ENCODE measurements around the gene TMEM132C.

GRCh38 chr12:128305336-128305892, 38.4 kb downstream of the TMEM132C start:
- TF ChIP-seq, protein P1, sequence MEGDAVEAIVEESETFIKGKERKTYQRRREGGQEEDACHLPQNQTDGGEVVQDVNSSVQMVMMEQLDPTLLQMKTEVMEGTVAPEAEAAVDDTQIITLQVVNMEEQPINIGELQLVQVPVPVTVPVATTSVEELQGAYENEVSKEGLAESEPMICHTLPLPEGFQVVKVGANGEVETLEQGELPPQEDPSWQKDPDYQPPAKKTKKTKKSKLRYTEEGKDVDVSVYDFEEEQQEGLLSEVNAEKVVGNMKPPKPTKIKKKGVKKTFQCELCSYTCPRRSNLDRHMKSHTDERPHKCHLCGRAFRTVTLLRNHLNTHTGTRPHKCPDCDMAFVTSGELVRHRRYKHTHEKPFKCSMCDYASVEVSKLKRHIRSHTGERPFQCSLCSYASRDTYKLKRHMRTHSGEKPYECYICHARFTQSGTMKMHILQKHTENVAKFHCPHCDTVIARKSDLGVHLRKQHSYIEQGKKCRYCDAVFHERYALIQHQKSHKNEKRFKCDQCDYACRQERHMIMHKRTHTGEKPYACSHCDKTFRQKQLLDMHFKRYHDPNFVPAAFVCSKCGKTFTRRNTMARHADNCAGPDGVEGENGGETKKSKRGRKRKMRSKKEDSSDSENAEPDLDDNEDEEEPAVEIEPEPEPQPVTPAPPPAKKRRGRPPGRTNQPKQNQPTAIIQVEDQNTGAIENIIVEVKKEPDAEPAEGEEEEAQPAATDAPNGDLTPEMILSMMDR (CRISPR knock-in tag; IDR thresholded peaks at IDR 0.05) = no peak
- TF ChIP-seq, protein P2, sequence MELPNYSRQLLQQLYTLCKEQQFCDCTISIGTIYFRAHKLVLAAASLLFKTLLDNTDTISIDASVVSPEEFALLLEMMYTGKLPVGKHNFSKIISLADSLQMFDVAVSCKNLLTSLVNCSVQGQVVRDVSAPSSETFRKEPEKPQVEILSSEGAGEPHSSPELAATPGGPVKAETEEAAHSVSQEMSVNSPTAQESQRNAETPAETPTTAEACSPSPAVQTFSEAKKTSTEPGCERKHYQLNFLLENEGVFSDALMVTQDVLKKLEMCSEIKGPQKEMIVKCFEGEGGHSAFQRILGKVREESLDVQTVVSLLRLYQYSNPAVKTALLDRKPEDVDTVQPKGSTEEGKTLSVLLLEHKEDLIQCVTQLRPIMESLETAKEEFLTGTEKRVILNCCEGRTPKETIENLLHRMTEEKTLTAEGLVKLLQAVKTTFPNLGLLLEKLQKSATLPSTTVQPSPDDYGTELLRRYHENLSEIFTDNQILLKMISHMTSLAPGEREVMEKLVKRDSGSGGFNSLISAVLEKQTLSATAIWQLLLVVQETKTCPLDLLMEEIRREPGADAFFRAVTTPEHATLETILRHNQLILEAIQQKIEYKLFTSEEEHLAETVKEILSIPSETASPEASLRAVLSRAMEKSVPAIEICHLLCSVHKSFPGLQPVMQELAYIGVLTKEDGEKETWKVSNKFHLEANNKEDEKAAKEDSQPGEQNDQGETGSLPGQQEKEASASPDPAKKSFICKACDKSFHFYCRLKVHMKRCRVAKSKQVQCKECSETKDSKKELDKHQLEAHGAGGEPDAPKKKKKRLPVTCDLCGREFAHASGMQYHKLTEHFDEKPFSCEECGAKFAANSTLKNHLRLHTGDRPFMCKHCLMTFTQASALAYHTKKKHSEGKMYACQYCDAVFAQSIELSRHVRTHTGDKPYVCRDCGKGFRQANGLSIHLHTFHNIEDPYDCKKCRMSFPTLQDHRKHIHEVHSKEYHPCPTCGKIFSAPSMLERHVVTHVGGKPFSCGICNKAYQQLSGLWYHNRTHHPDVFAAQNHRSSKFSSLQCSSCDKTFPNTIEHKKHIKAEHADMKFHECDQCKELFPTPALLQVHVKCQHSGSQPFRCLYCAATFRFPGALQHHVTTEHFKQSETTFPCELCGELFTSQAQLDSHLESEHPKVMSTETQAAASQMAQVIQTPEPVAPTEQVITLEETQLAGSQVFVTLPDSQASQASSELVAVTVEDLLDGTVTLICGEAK (IDR thresholded peaks at IDR 0.05) = no peak
- TF ChIP-seq, protein P2 (CRISPR knock-in tag; IDR thresholded peaks at IDR 0.05) = no peak
- TF ChIP-seq MAFF (IDR thresholded peaks at IDR 0.05; ENCODE audit: low read depth, low read length) (no peak), ZNF24 (IDR thresholded peaks at IDR 0.05) (no peak), POLR2A (IDR thresholded peaks at IDR 0.05; ENCODE audit: insufficient read depth in 1 of 2, low read depth in 2 of 2, low read length in 2 of 2) (no peak), DPF2 (CRISPR knock-in tag; IDR thresholded peaks at IDR 0.05; ENCODE audit: borderline replicate concordance, low read depth) (no peak), MAZ (IDR thresholded peaks at IDR 0.05; ENCODE audit: borderline replicate concordance, low read depth, low read length) (no peak), MAZ (CRISPR knock-in tag; IDR thresholded peaks at IDR 0.05; ENCODE audit: low read depth) (no peak), BCL3 (CRISPR knock-in tag; IDR thresholded peaks at IDR 0.05) (no peak), ELF1 (CRISPR knock-in tag; IDR thresholded peaks at IDR 0.05) (no peak), DNMT3B (CRISPR knock-in tag; conservative IDR thresholded peaks at IDR 0.05) (no peak)
- TF ChIP-seq, protein P3, sequence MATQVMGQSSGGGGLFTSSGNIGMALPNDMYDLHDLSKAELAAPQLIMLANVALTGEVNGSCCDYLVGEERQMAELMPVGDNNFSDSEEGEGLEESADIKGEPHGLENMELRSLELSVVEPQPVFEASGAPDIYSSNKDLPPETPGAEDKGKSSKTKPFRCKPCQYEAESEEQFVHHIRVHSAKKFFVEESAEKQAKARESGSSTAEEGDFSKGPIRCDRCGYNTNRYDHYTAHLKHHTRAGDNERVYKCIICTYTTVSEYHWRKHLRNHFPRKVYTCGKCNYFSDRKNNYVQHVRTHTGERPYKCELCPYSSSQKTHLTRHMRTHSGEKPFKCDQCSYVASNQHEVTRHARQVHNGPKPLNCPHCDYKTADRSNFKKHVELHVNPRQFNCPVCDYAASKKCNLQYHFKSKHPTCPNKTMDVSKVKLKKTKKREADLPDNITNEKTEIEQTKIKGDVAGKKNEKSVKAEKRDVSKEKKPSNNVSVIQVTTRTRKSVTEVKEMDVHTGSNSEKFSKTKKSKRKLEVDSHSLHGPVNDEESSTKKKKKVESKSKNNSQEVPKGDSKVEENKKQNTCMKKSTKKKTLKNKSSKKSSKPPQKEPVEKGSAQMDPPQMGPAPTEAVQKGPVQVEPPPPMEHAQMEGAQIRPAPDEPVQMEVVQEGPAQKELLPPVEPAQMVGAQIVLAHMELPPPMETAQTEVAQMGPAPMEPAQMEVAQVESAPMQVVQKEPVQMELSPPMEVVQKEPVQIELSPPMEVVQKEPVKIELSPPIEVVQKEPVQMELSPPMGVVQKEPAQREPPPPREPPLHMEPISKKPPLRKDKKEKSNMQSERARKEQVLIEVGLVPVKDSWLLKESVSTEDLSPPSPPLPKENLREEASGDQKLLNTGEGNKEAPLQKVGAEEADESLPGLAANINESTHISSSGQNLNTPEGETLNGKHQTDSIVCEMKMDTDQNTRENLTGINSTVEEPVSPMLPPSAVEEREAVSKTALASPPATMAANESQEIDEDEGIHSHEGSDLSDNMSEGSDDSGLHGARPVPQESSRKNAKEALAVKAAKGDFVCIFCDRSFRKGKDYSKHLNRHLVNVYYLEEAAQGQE (IDR thresholded peaks at IDR 0.05; ENCODE audit: borderline replicate concordance in 1 of 2, low read depth in 1 of 2, low read length in 2 of 2) = no peak
